ENCODE results near the gene CDK18.

CDK18 gene

GRCh38 chr1:205543351-205544301 is 39.2 kb downstream of the CDK18 start:
- Mint-ChIP-seq H3K4me1 (peaks cover 9% of the 10 kb centered on the region), H3K27me3 (peaks cover 38% of the 10 kb centered on the region), H3K9me3 (no peaks in the 10 kb centered on the region), H3K27ac (peak overlapping the region; percentile 42), H3K36me3 (ENCODE audit: low read depth) (no peaks in the 10 kb centered on the region), H3K4me3 (peak overlapping the region; percentile 48)
- ATAC-seq (peak; percentile 63), DNase-seq (peak; percentile 49)

GRCh38 chr1:205545001-205545919 is 40.8 kb downstream of the CDK18 start:
- ATAC-seq (no peak), DNase-seq (no peak)
- Mint-ChIP-seq H3K4me3 (no peak overlapping the region), H3K27ac (no peak overlapping the region), H3K9me3 (no peaks in the 10 kb centered on the region), H3K4me1 (peaks cover 9% of the 10 kb centered on the region), H3K27me3 (peaks cover 42% of the 10 kb centered on the region), H3K36me3 (ENCODE audit: low read depth) (no peaks in the 10 kb centered on the region)

- Mint-ChIP-seq H3K27ac (no peak overlapping the region), H3K4me1 (peaks cover 9% of the 10 kb centered on the region), H3K4me3 (no peak overlapping the region), H3K27me3 (peaks cover 42% of the 10 kb centered on the region), H3K9me3 (no peaks in the 10 kb centered on the region), H3K36me3 (ENCODE audit: low read depth) (no peaks in the 10 kb centered on the region)
- no peak for ATAC-seq
- no peak for DNase-seq
These were observed 41.5 kb downstream of the CDK18 start for GRCh38 chr1:205545991-205546390.

GRCh38 chr1:205546541-205546940 is 42.1 kb downstream of the CDK18 start:
- Mint-ChIP-seq H3K36me3 (ENCODE audit: low read depth) (no peaks in the 10 kb centered on the region), H3K4me1 (peaks cover 9% of the 10 kb centered on the region), H3K9me3 (no peaks in the 10 kb centered on the region), H3K27me3 (peaks cover 40% of the 10 kb centered on the region), H3K27ac (no peak overlapping the region), H3K4me3 (no peak overlapping the region)
- ATAC-seq: no peak
- no peak for DNase-seq

GRCh38 chr1:205547936-205548827 is 43.7 kb downstream of the CDK18 start:
- ATAC-seq (no peak), DNase-seq (no peak)
- peaks cover 34% of the 10 kb centered on the region for H3K27me3 Mint-ChIP-seq
- no peaks in the 10 kb centered on the region for H3K36me3 Mint-ChIP-seq (ENCODE audit: low read depth)
- H3K4me1 Mint-ChIP-seq: peaks cover 9% of the 10 kb centered on the region
- H3K27ac Mint-ChIP-seq: no peak overlapping the region
- H3K9me3 Mint-ChIP-seq: no peaks in the 10 kb centered on the region
- H3K4me3 Mint-ChIP-seq: no peak overlapping the region

- Mint-ChIP-seq H3K4me3 (no peak overlapping the region), H3K27ac (no peak overlapping the region), H3K27me3 (peaks cover 54% of the 10 kb centered on the region), H3K9me3 (peaks cover 17% of the 10 kb centered on the region), H3K4me1 (no peaks in the 10 kb centered on the region), H3K36me3 (ENCODE audit: low read depth) (peaks cover 6% of the 10 kb centered on the region)
- DNase-seq (no peak), ATAC-seq (no peak)
These were observed 49.8 kb downstream of the CDK18 start for GRCh38 chr1:205554026-205554811.

GRCh38 chr1:205561501-205562203 is 57.2 kb downstream of the CDK18 start:
- DNase-seq (no peak), ATAC-seq (no peak)
- Mint-ChIP-seq H3K27ac (no peak overlapping the region), H3K36me3 (ENCODE audit: low read depth) (peaks cover 1% of the 10 kb centered on the region), H3K9me3 (peaks cover 18% of the 10 kb centered on the region), H3K4me3 (no peak overlapping the region), H3K4me1 (no peaks in the 10 kb centered on the region), H3K27me3 (peaks cover 46% of the 10 kb centered on the region)

GRCh38 chr1:205563927-205564441 is 59.5 kb downstream of the CDK18 start:
- peaks cover 46% of the 10 kb centered on the region for H3K27me3 Mint-ChIP-seq
- H3K9me3 Mint-ChIP-seq: peaks cover 18% of the 10 kb centered on the region
- peaks cover 2% of the 10 kb centered on the region for H3K4me1 Mint-ChIP-seq
- no peak overlapping the region for H3K4me3 Mint-ChIP-seq
- DNase-seq: no peak
- peaks cover 1% of the 10 kb centered on the region for H3K36me3 Mint-ChIP-seq (ENCODE audit: low read depth)
- no peak for ATAC-seq
- no peak overlapping the region for H3K27ac Mint-ChIP-seq

GRCh38 chr1:205565799-205566198 is 61.3 kb downstream of the CDK18 start:
- H3K27me3 Mint-ChIP-seq: peaks cover 40% of the 10 kb centered on the region
- peaks cover 7% of the 10 kb centered on the region for H3K9me3 Mint-ChIP-seq
- H3K4me1 Mint-ChIP-seq: peaks cover 3% of the 10 kb centered on the region
- DNase-seq (no peak), ATAC-seq (no peak)
- peaks cover under 1% of the 10 kb centered on the region for H3K36me3 Mint-ChIP-seq (ENCODE audit: low read depth)
- no peak overlapping the region for H3K27ac Mint-ChIP-seq
- no peak overlapping the region for H3K4me3 Mint-ChIP-seq

- Mint-ChIP-seq H3K27me3 (peaks cover 40% of the 10 kb centered on the region), H3K27ac (no peak overlapping the region), H3K9me3 (no peaks in the 10 kb centered on the region), H3K4me3 (no peak overlapping the region), H3K4me1 (peaks cover 5% of the 10 kb centered on the region), H3K36me3 (ENCODE audit: low read depth) (no peaks in the 10 kb centered on the region)
- ATAC-seq (no peak), DNase-seq (no peak)
These were observed 63.2 kb downstream of the CDK18 start for GRCh38 chr1:205567716-205568115.

GRCh38 chr1:205568135-205568468 is 63.6 kb downstream of the CDK18 start:
- Mint-ChIP-seq H3K4me3 (peak overlapping the region; percentile 45), H3K4me1 (peaks cover 5% of the 10 kb centered on the region), H3K27me3 (peaks cover 40% of the 10 kb centered on the region), H3K9me3 (no peaks in the 10 kb centered on the region), H3K36me3 (ENCODE audit: low read depth) (no peaks in the 10 kb centered on the region), H3K27ac (no peak overlapping the region)
- DNase-seq (no peak), ATAC-seq (no peak)

GRCh38 chr1:205568469-205569361 is 64.2 kb downstream of the CDK18 start:
- ATAC-seq: peak; percentile 45
- peaks cover 38% of the 10 kb centered on the region for H3K27me3 Mint-ChIP-seq
- no peak for DNase-seq

More at GRCh38 chr1:205568469-205569361, 64.2 kb downstream of the CDK18 start:
- Mint-ChIP-seq H3K9me3 (no peaks in the 10 kb centered on the region), H3K36me3 (ENCODE audit: low read depth) (no peaks in the 10 kb centered on the region), H3K4me1 (peaks cover 5% of the 10 kb centered on the region), H3K4me3 (peak overlapping the region; percentile 61), H3K27ac (no peak overlapping the region)
